Middle frontal gyrus (tissue), 1 donor: ENCODE measurements around the gene DZIP1L.
"Not testable (repeated sequence)": the region's sequence is repeated elsewhere in the genome, so short reads cannot be mapped to it uniquely, and the experiment has no call there.

Experiments used
- DNase-seq: peaks from one replicate; pipeline ENCODE4 v3.0.0-alpha.2; 2015; ENCODE audit warnings: low spot score; ENCODE audit errors: extremely low spot score

The DZIP1L gene

GRCh38 chr3:138114988-138115971 is at the start of gene DZIP1L:
Gene DZIP1L, minus strand, starts transcription at chr3:138115608. Its CDS starts 11,637 bp downstream, at chr3:138103971.
- DNase-seq: no peak

- DNase-seq: no peak
Observed at GRCh38 chr3:138165061-138165460, 49.7 kb upstream of the DZIP1L start.

GRCh38 chr3:138157743-138158142 is 42.3 kb upstream of the DZIP1L start:
- DNase-seq: no peak

- DNase-seq: no peak
Observed at GRCh38 chr3:138154534-138154933, 39.1 kb upstream of the DZIP1L start.

GRCh38 chr3:138148503-138148902 is 33.1 kb upstream of the DZIP1L start:
- DNase-seq: no peak

- DNase-seq: not testable (repeated sequence)
Observed at GRCh38 chr3:138142181-138142580, 26.8 kb upstream of the DZIP1L start.

GRCh38 chr3:138140940-138141339 is 25.5 kb upstream of the DZIP1L start:
- DNase-seq: no peak

- DNase-seq: no peak
Observed at GRCh38 chr3:138139691-138140090, 24.3 kb upstream of the DZIP1L start.

GRCh38 chr3:138137861-138138260 is 22.5 kb upstream of the DZIP1L start:
- no peak for DNase-seq

- DNase-seq: no peak
Observed at GRCh38 chr3:138136201-138136600, 20.8 kb upstream of the DZIP1L start.

GRCh38 chr3:138135833-138136194 is 20.4 kb upstream of the DZIP1L start:
- no peak for DNase-seq

- DNase-seq: no peak
Observed at GRCh38 chr3:138135146-138135832, 19.9 kb upstream of the DZIP1L start.

- no peak for DNase-seq
Observed at GRCh38 chr3:138132239-138132638, 16.8 kb upstream of the DZIP1L start, which contains the start of gene A4GNT. Gene A4GNT, minus strand, starts transcription at chr3:138132390. Its CDS starts 1,134 bp downstream, at chr3:138131256.

GRCh38 chr3:138127636-138128365 is 12.4 kb upstream of the DZIP1L start:
- DNase-seq: no peak

- DNase-seq: no peak
Observed at GRCh38 chr3:138125548-138126221, 10.3 kb upstream of the DZIP1L start.

GRCh38 chr3:138124706-138125355 is 9.4 kb upstream of the DZIP1L start:
- DNase-seq: no peak

GRCh38 chr3:138124188-138124587 is 8.8 kb upstream of the DZIP1L start:
- DNase-seq: no peak

- no peak for DNase-seq
Observed at GRCh38 chr3:138119423-138119766, 4.0 kb upstream of the DZIP1L start.

- no peak for DNase-seq
Observed at GRCh38 chr3:138118612-138119422, 3.4 kb upstream of the DZIP1L start.

GRCh38 chr3:138114431-138114918 is 933 bp downstream of the DZIP1L start:
- DNase-seq: no peak
